Measurements from ENCODE around the gene SFMBT1. TPM values are rescaled to one million over a fixed set of nuclear protein-coding genes. Genes with fewer than 3 reads are reported as not detected.
A peak's percentile ranks its signal among the peaks of the same experiment; 100 is the strongest.

SFMBT1 gene
- total RNA-seq, 2 donors from 2014 or later, result 16.7 to 17.4 TPM

GRCh38 chr3:53075743-53076140 lies 29.9 kb upstream of the SFMBT1 start:
- H3K4me1 ChIP-seq, result peaks cover 0 to 16% of the 10 kb centered on the region in 2 donors
- no peak for TF ChIP-seq CTCF (IDR thresholded peaks at IDR 0.05)
- H3K4me3 ChIP-seq, result no peak overlapping the region
- H3K36me3 ChIP-seq, result no peaks in the 10 kb centered on the region
- no peak overlapping the region for H3K27ac ChIP-seq
- DNase-seq (ENCODE audit: low spot score), result no peak
- no peaks in the 10 kb centered on the region for H3K9me3 ChIP-seq
- H3K27me3 ChIP-seq, result no peaks in the 10 kb centered on the region

GRCh38 chr3:53074761-53075742 lies 29.2 kb upstream of the SFMBT1 start:
- H3K4me3 ChIP-seq, result no peak overlapping the region
- H3K27me3 ChIP-seq, result no peaks in the 10 kb centered on the region
- TF ChIP-seq CTCF (IDR thresholded peaks at IDR 0.05), result no peak
- H3K4me1 ChIP-seq, result peaks cover 0 to 16% of the 10 kb centered on the region in 2 donors
- no peak overlapping the region for H3K27ac ChIP-seq
- no peaks in the 10 kb centered on the region for H3K9me3 ChIP-seq
- no peak for DNase-seq (ENCODE audit: low spot score)
- no peaks in the 10 kb centered on the region for H3K36me3 ChIP-seq

GRCh38 chr3:53074366-53074696 lies 28.5 kb upstream of the SFMBT1 start:
- no peak for DNase-seq (ENCODE audit: low spot score)
- H3K27me3 ChIP-seq, result no peaks in the 10 kb centered on the region
- H3K27ac ChIP-seq, result no peak overlapping the region
- H3K4me3 ChIP-seq, result no peak overlapping the region
- H3K36me3 ChIP-seq, result no peaks in the 10 kb centered on the region
- H3K4me1 ChIP-seq, result peaks cover 0 to 16% of the 10 kb centered on the region in 2 donors
- no peaks in the 10 kb centered on the region for H3K9me3 ChIP-seq
- TF ChIP-seq CTCF (IDR thresholded peaks at IDR 0.05), result no peak

- H3K4me3 ChIP-seq, result peak overlapping the region; percentile 42 to 62
- peaks cover 0 to 16% of the 10 kb centered on the region in 2 donors for H3K4me1 ChIP-seq
- H3K27ac ChIP-seq, result peak overlapping the region in 1 of 2 donors; percentile 51
- DNase-seq (ENCODE audit: low spot score), result no peak
- no peak for TF ChIP-seq CTCF (IDR thresholded peaks at IDR 0.05)
- H3K27me3 ChIP-seq, result no peaks in the 10 kb centered on the region
- no peaks in the 10 kb centered on the region for H3K9me3 ChIP-seq
- no peaks in the 10 kb centered on the region for H3K36me3 ChIP-seq
Measured at GRCh38 chr3:53073553-53074365, 27.9 kb upstream of the SFMBT1 start.

- Histone ChIP-seq H3K9me3 (no peaks in the 10 kb centered on the region), H3K36me3 (no peaks in the 10 kb centered on the region), H3K27me3 (no peaks in the 10 kb centered on the region), H3K27ac (peak overlapping the region; percentile 39 to 51), H3K4me1 (peaks cover 0 to 16% of the 10 kb centered on the region in 2 donors), H3K4me3 (peak overlapping the region; percentile 42 to 62)
- DNase-seq (ENCODE audit: low spot score), result peak; percentile 88
- peak; percentile 91 to 96 for TF ChIP-seq CTCF (IDR thresholded peaks at IDR 0.05)
Measured at GRCh38 chr3:53072653-53073552, 27.0 kb upstream of the SFMBT1 start.

Measured in right atrium auricular region (tissue), 2 donors.